Myocyte (in vitro differentiated cells): ENCODE results near the gene BBOX1. TPM values are rescaled to one million over a fixed set of nuclear protein-coding genes. Genes with fewer than 3 reads are reported as not detected.
A peak's percentile ranks its signal among the peaks of the same experiment; 100 is the strongest.
"Not testable (repeated sequence)": the region's sequence is repeated elsewhere in the genome, so short reads cannot be mapped to it uniquely, and the experiment has no call there.

Experiments used
- DNase-seq: peaks from one replicate; pipeline ENCODE4 v3.0.0-alpha.2; 2012; ENCODE audit warnings: low read depth
- polyA plus RNA-seq: library from polyadenylated mRNA; unstranded; fragments of >200 nt; gene quantifications from one replicate; pipeline ENCODE4 v1.2.1, GENCODE V29; 2012; ENCODE audit warnings: missing spikeins
- total RNA-seq: library from RNA; depleted of rRNA; stranded (reverse); fragments of >200 nt; gene quantifications from 2 replicates; pipeline ENCODE4 v1.2.3, GENCODE V29; 2014

Gene BBOX1, protein sequence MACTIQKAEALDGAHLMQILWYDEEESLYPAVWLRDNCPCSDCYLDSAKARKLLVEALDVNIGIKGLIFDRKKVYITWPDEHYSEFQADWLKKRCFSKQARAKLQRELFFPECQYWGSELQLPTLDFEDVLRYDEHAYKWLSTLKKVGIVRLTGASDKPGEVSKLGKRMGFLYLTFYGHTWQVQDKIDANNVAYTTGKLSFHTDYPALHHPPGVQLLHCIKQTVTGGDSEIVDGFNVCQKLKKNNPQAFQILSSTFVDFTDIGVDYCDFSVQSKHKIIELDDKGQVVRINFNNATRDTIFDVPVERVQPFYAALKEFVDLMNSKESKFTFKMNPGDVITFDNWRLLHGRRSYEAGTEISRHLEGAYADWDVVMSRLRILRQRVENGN
- total RNA-seq = 0.16 TPM in 1 of 2 replicates, not detected in the other
- 0.68 TPM for polyA plus RNA-seq

GRCh38 chr11:27040302-27041115 lies at the start of gene BBOX1:
BBOX1 (plus strand) TSS chr11:27040815; CDS start chr11:27055431, 14,616 bp downstream.
- DNase-seq = no peak

DNA sequence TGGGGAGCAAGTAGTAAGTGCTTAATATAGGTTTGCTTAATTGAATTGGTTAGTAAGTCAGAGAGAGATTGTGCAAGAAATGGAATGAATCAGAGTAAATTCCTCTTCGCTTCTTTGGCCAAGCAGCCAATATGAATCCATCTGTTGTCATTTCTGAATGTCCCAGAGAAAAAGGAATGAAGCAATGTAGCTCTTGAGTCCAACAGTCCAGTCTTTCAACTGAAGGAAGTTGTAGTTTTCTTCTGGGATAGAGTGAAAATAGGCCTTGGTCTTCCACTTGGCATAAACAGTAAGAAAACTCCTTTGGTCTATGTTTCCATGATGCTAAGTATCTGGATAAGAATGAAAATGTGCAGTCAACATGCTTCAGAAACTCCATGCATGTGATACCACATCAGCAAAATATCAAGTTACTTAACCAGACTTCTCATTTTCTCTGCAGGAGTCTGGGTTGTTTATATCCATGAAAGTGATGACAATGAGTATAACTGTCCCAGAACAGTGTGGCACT lies 48.5 kb upstream of the BBOX1 start:
- peak; percentile 45 for DNase-seq

DNA sequence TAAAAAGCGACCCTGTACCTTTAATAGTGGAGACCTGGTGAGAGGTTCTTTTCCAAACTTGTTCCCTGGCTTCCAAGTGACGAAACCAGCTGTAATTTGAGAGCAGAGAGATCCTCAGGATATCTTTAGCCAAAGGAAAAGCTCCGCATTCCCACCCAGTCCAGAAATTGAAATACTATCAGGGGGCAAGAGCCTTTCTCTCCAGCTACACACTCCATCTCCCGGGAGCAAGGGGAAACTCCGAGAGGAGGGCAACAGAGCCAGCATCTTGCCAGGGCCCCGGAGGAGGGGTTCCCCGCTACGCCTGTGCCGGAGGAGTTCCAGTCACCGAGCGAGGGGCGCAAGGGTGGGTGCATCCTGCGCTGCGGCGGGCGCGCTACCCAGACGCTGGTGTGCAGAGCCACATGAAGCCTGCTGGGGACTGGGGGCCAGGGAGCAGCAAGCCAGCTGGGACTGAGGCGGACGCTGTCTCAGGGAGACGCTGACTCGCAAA lies 46.6 kb upstream of the BBOX1 start, which contains the start of gene FIBIN:
TSS of gene FIBIN (plus strand) at position 148 of the 493 bp plus-strand sequence. CDS start 415 bp downstream, outside the sequence.
- peak; percentile 74 for DNase-seq

DNA sequence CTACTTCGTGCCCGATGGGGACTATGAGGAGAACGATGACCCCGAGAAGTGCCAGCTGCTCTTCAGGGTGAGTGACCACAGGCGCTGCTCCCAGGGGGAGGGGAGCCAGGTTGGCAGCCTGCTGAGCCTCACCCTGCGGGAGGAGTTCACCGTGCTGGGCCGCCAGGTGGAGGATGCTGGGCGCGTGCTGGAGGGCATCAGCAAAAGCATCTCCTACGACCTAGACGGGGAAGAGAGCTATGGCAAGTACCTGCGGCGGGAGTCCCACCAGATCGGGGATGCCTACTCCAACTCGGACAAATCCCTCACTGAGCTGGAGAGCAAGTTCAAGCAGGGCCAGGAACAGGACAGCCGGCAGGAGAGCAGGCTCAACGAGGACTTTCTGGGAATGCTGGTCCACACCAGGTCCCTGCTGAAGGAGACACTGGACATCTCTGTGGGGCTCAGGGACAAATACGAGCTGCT lies 46.0 kb upstream of the BBOX1 start:
- DNase-seq = no peak

DNA sequence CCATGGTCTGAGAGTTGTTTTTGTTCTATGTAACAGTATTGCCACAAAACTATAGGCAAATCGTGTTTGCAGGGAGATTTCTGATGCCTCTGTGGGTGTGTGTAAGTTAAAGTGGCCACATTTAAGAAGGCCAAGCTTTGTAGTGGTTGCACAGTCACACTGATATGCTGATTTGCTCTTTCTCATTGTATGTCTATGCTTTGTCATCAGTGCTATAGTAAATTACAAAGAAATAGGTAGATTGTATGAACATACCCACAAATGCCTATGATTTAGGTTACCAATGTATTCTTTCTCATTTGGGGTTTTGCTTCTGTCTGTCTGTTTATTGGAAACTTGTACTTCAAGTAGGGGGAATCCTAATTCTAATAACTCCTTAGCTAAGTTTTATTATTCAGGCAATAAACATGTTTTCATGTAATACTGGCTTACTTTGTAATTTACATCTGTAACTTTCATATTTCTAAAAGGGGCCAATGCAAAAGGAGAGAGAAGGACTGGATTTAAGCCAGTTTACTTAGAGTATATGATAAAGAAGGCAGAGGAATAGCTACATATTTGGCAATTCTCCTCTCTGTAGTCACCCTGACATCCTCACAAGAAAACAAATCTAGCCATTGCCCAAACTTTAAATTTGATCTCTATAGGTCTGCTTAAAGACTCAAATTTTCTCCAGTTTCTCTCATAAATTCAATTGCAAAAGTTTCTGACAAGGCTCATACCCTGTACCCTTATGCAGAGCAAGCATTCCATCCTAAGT lies 44.7 kb upstream of the BBOX1 start:
- DNase-seq = no peak

DNA sequence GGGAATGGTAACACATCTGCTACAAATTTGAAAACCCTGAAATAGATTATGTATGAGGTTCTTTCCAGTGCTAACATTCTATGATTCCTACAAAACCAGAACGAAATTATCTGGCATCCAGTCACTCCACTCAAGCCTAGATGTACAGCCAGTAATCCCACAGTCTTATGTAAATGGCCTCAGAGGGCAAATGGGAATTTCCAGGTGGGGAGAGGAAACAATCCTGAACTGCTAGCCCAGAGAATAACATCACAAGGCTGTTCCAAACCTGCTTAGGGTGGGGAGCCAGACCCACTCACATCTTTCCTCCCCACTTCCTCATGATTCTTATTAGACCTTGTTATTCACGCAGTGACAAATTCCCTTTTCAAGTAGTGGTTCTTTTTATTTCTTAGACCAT lies 43.2 kb upstream of the BBOX1 start:
- no peak for DNase-seq

- DNase-seq = not testable (repeated sequence)
These were observed 39.4 kb upstream of the BBOX1 start for GRCh38 chr11:27001136-27001730.

DNA sequence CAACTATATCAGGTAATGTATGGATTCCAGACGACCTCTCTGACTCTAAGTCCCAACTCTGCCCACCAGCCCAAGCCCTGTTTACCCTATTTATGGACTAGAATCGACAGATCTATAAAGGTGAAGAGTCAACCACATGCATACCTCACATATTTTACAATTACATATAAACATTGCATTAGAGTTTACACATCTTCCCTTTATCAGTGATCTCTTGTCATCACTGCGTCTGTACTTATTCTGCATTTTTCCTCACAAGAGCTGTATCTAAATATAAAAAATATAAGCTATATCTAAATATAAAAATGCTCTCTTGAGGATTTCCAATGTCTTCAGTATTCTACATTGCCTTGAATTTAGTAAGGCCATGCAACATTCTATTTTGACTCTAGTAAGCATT lies 38.2 kb upstream of the BBOX1 start:
- no peak for DNase-seq

DNA sequence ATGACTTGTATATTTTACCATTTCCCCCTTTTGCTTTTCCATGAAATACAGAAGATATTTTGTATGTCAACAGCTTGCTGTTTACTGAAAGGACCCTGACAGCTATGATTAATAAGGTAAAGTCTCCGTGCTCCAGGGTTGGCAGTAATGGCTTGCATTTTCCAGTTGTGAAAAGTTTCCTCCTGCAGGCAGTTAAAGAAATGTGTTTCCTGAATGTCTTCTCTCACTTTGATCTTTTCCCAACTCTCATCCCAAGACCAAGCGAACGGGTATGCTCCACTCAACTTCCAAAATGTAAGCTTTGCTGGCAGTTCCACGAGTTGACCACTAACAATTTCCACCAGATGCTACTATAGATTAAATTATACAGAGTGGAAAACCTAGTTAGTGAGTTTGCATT lies 37.8 kb upstream of the BBOX1 start:
- DNase-seq = no peak

GRCh38 chr11:27004103-27004502 lies 36.5 kb upstream of the BBOX1 start:
- DNase-seq = no peak

DNA sequence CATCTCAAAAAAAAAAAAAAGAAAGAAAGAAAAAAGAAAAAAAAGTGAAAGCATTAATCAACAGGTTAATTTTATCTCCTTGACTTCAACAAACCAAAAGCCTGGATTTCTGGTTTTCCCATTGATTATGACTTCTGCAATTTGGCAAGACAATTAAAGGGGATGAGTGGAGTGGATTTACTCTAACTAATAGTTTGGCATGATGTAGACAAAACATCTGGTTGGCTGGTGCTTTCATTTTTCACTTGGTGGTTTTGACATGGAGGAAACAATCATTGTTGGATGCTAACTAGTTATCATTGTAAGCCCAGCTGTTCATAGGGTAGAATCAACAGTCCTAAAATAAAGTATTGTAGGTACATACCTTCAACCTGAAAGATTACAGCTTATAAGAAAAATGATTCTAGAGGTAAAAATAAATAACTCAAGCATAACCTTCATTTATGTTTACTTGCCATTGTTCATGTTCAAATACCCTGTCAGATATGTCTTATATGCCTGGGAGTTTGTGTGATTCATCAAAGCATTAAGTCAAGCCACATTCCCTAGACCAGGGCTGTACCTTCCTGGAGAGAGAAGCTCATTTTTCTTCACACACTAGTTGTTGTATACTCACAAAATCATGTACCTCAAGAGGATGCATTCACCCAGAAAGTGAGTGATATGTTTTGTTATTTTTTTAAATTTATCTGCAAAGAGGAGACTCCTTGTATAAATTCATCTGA lies 31.6 kb upstream of the BBOX1 start:
- no peak for DNase-seq

- no peak for DNase-seq
These were observed 28.9 kb upstream of the BBOX1 start for GRCh38 chr11:27011560-27012233.

DNA sequence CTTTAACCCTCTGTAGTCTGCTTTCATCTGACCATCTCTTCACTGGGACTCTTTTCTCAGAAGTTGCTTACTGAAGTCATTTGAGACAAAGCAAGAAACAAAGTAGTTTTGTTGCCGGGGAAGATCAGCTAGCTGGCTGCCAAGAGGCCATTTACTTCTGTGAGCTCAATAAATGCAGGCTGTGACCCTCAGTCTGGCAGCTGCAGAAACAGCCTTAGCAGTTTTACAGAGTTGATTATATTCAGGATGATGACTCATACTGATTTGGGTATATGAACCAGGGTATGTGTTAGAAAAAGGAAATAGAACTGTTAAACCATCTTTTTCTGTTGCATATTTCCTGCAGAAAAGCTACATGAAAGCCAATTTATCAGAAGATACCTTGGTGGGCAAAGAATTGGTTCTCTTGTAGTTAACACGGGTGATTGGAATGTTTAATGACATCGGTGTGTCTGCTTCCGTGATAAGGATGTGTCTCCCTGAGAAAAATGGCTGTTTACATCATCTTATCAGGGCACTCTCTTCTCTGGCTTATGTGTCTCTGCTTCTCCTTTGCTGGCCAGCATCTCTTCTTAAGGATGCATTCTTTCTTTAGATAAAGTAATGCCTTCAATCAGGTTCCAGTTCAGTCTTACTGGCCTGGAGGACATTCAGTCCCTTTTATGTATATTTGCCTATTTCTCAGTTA lies 28.2 kb upstream of the BBOX1 start:
- peak; percentile 79 for DNase-seq

DNA sequence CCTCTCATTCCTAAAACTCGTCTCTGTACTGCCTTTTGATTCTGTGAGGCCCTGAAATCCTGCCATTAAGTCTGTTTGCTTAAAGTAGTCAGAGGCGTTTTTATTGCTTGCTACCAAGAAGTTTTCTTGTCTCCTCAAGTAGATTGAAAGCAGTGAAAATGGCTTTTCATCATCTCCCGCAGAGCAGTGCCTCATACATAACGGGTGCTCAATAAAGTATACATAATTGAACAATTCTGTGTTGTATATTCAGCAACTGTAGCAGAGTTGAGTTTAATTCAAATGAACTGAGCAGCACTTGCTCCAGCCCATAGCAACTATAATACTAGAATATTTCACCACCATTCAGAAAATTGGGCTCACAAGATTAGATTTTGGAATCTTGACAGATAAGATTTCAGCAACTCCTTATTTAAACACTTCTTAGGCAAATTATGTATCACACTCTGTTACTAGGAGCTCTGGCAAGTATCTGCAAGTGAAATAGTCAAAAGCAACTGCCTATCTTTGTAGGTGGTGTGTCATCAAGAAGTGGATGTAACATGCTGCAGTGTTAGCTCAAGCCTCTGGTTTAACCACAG lies 26.7 kb upstream of the BBOX1 start:
- DNase-seq = peak; percentile 16

DNA sequence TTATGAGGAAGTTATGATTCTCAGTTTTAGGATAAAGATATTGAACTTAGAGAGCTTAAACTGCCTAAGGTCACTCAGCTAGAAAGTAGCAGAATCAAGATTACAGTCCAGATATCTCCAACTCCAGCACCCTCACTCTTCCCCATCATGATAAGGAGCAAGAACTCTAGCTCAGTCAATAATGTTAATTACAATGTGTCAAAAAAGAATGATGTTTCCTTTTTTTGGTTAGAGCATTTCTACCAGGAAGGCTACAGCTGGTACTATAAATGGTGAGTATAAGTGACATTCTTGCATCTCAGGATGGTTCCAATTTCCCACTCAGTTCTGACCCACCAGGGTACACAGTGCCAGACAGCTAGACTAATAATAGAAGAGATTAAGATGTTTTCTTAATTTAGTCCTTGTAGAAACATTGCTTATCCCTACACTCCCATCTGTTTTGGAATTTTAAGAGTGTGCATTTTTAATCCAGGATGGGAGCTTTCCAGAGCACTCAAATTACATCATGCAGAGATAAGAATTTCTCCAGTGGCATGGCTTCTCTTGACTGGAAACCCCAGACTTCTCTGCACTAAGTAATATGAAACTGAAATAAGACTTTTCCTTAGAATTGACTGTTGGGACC lies 21.6 kb upstream of the BBOX1 start:
- peak; percentile 40 for DNase-seq

- DNase-seq = no peak
These were observed 19.9 kb upstream of the BBOX1 start for GRCh38 chr11:27020751-27021150.

- no peak for DNase-seq
These were observed 17.9 kb upstream of the BBOX1 start for GRCh38 chr11:27022659-27023251.
